Panc1 (cell line): Measurements from ENCODE around the gene SPATA20.

Experiments
- CTCF ChIP-seq: fragments of 450-650 bp; IDR thresholded peaks from 2 replicates; pipeline ENCODE4 v1.5.1; 2017; ENCODE audit warnings: mild to moderate bottlenecking
- SIN3A ChIP-seq: IDR thresholded peaks from 2 replicates; pipeline ENCODE4 v1.6.1; 2012; ENCODE audit warnings: low read depth, mild to moderate bottlenecking, low read length, moderate library complexity, borderline replicate concordance; ENCODE audit not compliant: insufficient read depth

DNA sequence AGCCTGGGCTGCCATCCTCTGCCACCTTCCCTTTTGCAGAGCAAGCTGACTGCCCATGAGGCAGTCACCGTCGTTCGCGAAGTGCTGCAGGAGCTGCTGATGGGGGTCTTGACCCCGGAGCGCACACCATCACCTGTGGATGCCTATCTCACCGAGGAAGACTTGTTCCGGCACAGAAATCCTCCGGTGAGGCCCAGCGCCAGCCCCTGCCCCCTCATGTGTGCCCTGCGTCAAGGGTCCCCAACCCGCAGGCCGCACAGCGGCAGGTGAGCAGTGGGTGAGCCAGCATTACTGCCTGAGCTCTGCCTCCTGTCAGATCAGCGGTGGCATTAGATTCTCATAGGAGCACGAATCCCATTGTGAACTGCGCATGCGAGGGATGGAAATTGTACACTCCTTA, 22.1 kb upstream of the SPATA20 start:
- no peak for TF ChIP-seq CTCF
- no peak for TF ChIP-seq SIN3A
